ENCODE results near the gene NELL1.

The NELL1 gene

DNA sequence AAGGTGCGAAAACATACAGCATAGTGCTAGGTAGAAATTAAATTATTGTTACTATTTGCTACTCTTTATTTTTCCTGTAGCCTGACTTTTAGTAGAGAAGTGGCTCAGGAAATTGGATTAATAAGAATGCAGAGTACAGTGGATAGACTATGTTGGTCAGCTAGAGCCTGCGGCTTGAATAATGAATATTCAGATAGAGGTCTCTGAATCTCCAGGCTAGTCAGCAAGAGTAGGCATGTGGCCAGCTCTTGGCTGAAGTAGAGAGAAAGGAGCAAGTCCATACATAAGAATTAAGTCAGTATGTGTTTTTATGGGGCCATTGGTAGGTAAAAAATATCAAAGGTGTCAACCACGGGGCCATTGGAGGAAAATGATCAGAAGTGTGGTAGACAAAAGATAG, 413.5 kb downstream of the NELL1 start:
- Histone ChIP-seq H3K4me3 (ENCODE audit: low read depth, low read length) (no peak overlapping the region), H3K36me3 (ENCODE audit: control insufficient read depth, insufficient read depth, low read length) (no peaks in the 10 kb centered on the region), H3K27ac (no peak overlapping the region), H3K27me3 (ENCODE audit: control insufficient read depth, insufficient read depth, low read length) (no peaks in the 10 kb centered on the region), H3K4me2 (ENCODE audit: low read length) (no peak overlapping the region), H3K4me1 (no peaks in the 10 kb centered on the region), H2AFZ (no peak overlapping the region), H3K9me3 (ENCODE audit: control insufficient read depth, low read length) (no peaks in the 10 kb centered on the region), H3K79me2 (no peaks in the 10 kb centered on the region), H3K9ac (no peak overlapping the region)
- TF ChIP-seq, protein P1, sequence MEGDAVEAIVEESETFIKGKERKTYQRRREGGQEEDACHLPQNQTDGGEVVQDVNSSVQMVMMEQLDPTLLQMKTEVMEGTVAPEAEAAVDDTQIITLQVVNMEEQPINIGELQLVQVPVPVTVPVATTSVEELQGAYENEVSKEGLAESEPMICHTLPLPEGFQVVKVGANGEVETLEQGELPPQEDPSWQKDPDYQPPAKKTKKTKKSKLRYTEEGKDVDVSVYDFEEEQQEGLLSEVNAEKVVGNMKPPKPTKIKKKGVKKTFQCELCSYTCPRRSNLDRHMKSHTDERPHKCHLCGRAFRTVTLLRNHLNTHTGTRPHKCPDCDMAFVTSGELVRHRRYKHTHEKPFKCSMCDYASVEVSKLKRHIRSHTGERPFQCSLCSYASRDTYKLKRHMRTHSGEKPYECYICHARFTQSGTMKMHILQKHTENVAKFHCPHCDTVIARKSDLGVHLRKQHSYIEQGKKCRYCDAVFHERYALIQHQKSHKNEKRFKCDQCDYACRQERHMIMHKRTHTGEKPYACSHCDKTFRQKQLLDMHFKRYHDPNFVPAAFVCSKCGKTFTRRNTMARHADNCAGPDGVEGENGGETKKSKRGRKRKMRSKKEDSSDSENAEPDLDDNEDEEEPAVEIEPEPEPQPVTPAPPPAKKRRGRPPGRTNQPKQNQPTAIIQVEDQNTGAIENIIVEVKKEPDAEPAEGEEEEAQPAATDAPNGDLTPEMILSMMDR (IDR thresholded peaks at IDR 0.05), result no peak

DNA sequence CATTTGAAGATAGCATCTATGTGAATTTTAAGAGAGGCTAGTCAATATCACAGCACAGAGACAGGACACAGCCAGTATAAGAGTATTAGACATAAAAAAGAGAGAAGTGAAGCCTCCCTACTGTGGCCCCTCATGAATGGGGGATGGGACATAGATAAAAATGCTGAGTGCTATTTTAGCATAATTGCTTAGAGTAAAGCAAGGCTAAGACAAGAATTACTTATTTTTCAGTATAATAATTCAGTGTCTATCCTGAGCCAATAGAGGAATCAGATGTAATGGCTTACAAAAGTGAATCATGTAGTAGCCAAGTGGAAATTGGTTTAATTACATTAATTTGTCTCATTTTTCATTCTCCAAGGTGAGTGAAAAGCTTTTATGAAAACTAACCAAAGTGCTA, 419.5 kb downstream of the NELL1 start:
- Histone ChIP-seq H3K9ac (no peak overlapping the region), H3K27ac (no peak overlapping the region), H3K4me2 (ENCODE audit: low read length) (no peak overlapping the region), H2AFZ (no peak overlapping the region), H3K27me3 (ENCODE audit: control insufficient read depth, insufficient read depth, low read length) (no peaks in the 10 kb centered on the region), H3K79me2 (no peaks in the 10 kb centered on the region), H3K4me3 (ENCODE audit: low read depth, low read length) (no peak overlapping the region), H3K4me1 (no peaks in the 10 kb centered on the region), H3K36me3 (ENCODE audit: control insufficient read depth, insufficient read depth, low read length) (no peaks in the 10 kb centered on the region), H3K9me3 (ENCODE audit: control insufficient read depth, low read length) (no peaks in the 10 kb centered on the region)
- TF ChIP-seq, protein P1 (IDR thresholded peaks at IDR 0.05), result no peak

DNA sequence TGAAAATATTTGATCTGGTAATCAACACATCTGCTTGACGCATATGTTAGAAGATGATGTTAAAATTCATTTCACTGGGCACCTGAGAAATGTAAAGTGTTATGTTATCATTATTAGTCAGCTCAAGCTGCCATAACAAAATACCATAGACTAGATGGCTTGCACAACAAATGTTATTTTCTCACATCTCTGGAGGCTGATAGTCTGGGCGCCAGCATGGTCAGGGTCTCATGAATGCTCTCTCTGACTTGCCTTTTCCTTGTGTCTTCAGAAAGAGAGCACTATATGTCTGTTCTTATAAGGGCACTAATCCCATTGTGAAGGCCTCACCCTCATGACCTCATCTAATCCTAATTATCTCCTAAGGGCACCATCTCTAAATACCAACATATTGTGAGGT, 435.3 kb downstream of the NELL1 start:
- H2AFZ ChIP-seq, result no peak overlapping the region
- H3K4me2 ChIP-seq (ENCODE audit: low read length), result no peak overlapping the region
- no peaks in the 10 kb centered on the region for H3K79me2 ChIP-seq
- H3K4me1 ChIP-seq, result no peaks in the 10 kb centered on the region
- H3K9me3 ChIP-seq (ENCODE audit: control insufficient read depth, low read length), result no peaks in the 10 kb centered on the region
- H3K4me3 ChIP-seq (ENCODE audit: low read depth, low read length), result no peak overlapping the region
- H3K27me3 ChIP-seq (ENCODE audit: control insufficient read depth, insufficient read depth, low read length), result no peaks in the 10 kb centered on the region
- TF ChIP-seq, protein P1 (IDR thresholded peaks at IDR 0.05), result no peak
- H3K36me3 ChIP-seq (ENCODE audit: control insufficient read depth, insufficient read depth, low read length), result no peaks in the 10 kb centered on the region
- H3K9ac ChIP-seq, result no peak overlapping the region
- no peak overlapping the region for H3K27ac ChIP-seq

DNA sequence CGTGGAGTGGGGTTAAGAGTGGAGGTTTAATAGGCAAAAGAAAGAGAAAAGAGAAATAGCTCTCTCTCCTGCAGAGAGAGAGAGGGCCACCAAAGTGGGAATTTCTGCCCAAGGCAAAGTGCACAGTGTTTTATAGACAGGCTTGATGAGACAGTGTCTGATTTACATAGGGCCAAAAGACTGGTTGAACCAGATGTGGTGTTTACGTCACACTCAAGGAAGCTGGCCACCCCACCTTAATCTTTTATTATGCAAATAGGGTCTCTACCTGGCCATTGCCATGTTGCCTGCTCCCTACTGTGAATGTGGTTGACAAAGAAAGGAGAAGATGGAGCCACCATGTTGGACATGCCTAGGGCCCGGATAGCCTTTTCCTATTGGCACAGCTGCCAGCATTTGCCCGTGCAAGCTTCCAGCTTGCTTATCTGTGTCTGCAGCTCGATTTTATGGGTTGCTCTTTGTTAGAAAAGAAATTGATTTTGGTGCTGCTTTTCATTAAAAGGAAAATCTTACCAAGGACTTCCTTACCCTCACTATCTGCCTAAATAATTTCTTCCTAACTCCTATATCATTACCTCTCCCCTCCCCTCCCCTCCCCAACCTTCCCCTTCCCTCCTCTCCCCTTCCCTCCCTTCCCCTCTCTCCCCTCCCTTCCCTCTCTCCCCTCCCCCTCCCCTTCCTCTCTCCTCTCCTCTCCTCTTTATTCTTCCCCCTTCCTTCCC, 436.0 kb downstream of the NELL1 start:
- Histone ChIP-seq H3K9me3 (ENCODE audit: control insufficient read depth, low read length) (no peaks in the 10 kb centered on the region), H3K27ac (no peak overlapping the region), H3K9ac (no peak overlapping the region), H3K4me2 (ENCODE audit: low read length) (no peak overlapping the region), H3K79me2 (no peaks in the 10 kb centered on the region), H3K27me3 (ENCODE audit: control insufficient read depth, insufficient read depth, low read length) (no peaks in the 10 kb centered on the region), H3K4me3 (ENCODE audit: low read depth, low read length) (no peak overlapping the region), H2AFZ (no peak overlapping the region), H3K36me3 (ENCODE audit: control insufficient read depth, insufficient read depth, low read length) (no peaks in the 10 kb centered on the region), H3K4me1 (no peaks in the 10 kb centered on the region)
- TF ChIP-seq, protein P1 (IDR thresholded peaks at IDR 0.05), result no peak

DNA sequence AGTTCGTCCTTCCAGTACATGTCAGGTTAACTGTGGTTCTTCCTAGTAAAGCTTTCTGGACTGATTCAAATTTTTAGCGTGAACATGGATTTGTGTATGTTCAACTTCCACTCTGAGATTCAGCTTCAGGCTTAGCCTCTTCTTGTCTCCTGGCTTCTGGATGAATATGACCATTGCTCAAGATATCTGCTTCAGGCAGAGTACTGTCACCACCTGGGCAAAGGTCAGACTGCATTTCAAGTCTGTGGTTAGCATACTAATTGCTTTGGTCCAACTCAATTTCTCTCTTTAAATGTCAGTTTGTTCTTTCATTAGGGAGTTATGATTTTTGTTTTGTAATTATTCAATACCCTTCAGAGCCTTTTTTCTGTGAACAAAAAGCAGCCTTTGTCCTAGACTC, 440.0 kb downstream of the NELL1 start:
- Histone ChIP-seq H3K27ac (no peak overlapping the region), H2AFZ (no peak overlapping the region)
- TF ChIP-seq, protein P1 (IDR thresholded peaks at IDR 0.05), result no peak

More for the DNA sequence above, 440.0 kb downstream of the NELL1 start:
- Histone ChIP-seq H3K9me3 (ENCODE audit: control insufficient read depth, low read length) (no peaks in the 10 kb centered on the region), H3K4me3 (ENCODE audit: low read depth, low read length) (no peak overlapping the region), H3K4me2 (ENCODE audit: low read length) (no peak overlapping the region), H3K9ac (no peak overlapping the region), H3K27me3 (ENCODE audit: control insufficient read depth, insufficient read depth, low read length) (no peaks in the 10 kb centered on the region), H3K4me1 (no peaks in the 10 kb centered on the region), H3K79me2 (no peaks in the 10 kb centered on the region), H3K36me3 (ENCODE audit: control insufficient read depth, insufficient read depth, low read length) (no peaks in the 10 kb centered on the region)
